Progenitor cell of endocrine pancreas (in vitro differentiated cells): ENCODE results near the gene RNASEH2B. TPM values are rescaled to one million over a fixed set of nuclear protein-coding genes. Genes with fewer than 3 reads are reported as not detected.
A peak's percentile ranks its signal among the peaks of the same experiment; 100 is the strongest.

Experiments used
- DNase-seq: peaks from one replicate; pipeline ENCODE4 v3.0.0; 2021; ENCODE audit warnings: low spot score; ENCODE audit not compliant: unreplicated experiment
- H3K27ac Mint-ChIP-seq: 2 replicates; pipeline ENCODE4 v1.8.0; 2021; ENCODE audit warnings: mild to moderate bottlenecking, moderate library complexity, mixed read lengths
- H3K27me3 Mint-ChIP-seq: 2 replicates; pipeline ENCODE4 v1.8.0; 2021; ENCODE audit warnings: mixed read lengths
- H3K36me3 Mint-ChIP-seq: 2 replicates; pipeline ENCODE4 v1.8.0; 2022; ENCODE audit warnings: mixed read lengths; ENCODE audit not compliant: insufficient read depth
- H3K4me1 Mint-ChIP-seq: 2 replicates; pipeline ENCODE4 v1.8.0; 2021; ENCODE audit warnings: low read depth, mixed read lengths
- H3K4me3 Mint-ChIP-seq: 2 replicates; pipeline ENCODE4 v1.8.0; 2021; ENCODE audit warnings: low read depth, mild to moderate bottlenecking, moderate library complexity, mixed read lengths
- H3K9me3 Mint-ChIP-seq: 2 replicates; pipeline ENCODE4 v1.8.0; 2021; ENCODE audit warnings: low read depth, mixed read lengths
- CTCF ChIP-seq: fragments of 200-600 bp; sonication (generic); IDR thresholded peaks from one replicate; pipeline ENCODE4 v1.5.0; 2021; ENCODE audit warnings: antibody characterized with exemption, mild to moderate bottlenecking; ENCODE audit not compliant: unreplicated experiment
- total RNA-seq: library from RNA; stranded (reverse); gene quantifications from 2 replicates; pipeline ENCODE4 v1.2.1, GENCODE V29; 2021

RNASEH2B gene
- total RNA-seq, 1 donor from 2014 or later: 43.3 TPM

GRCh38 chr13:50974268-50974667 lies 64.7 kb downstream of the RNASEH2B start:
- Mint-ChIP-seq H3K36me3 (peaks cover 18% of the 10 kb centered on the region), H3K27me3 (no peaks in the 10 kb centered on the region), H3K27ac (no peak overlapping the region), H3K4me1 (peaks cover 2% of the 10 kb centered on the region), H3K9me3 (peaks cover 5% of the 10 kb centered on the region), H3K4me3 (no peak overlapping the region)
- DNase-seq: no peak
- no peak for TF ChIP-seq CTCF

GRCh38 chr13:50979187-50979586 lies 69.6 kb downstream of the RNASEH2B start:
- Mint-ChIP-seq H3K27me3 (no peaks in the 10 kb centered on the region), H3K36me3 (peaks cover 14% of the 10 kb centered on the region), H3K4me1 (peaks cover 2% of the 10 kb centered on the region), H3K9me3 (peaks cover 13% of the 10 kb centered on the region), H3K4me3 (no peak overlapping the region), H3K27ac (no peak overlapping the region)
- TF ChIP-seq CTCF: no peak
- no peak for DNase-seq

DNA sequence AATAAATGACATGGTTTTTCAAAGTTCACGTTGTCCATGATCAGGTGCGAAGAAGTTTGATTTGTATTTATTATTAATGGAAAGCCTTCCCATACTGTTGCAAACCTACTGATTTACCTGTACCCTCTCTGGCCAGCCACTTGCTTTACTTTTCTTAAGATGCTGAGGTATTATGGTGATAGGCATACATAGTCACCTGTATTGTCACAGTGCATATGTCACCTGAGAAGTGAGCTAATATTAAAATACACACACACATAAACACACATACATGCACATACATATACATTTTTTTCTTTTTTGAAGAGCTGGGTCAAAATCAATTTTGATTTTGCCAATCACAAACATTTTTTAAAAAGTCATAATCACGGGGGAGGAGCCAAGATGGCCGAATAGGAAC lies 72.1 kb downstream of the RNASEH2B start:
- DNase-seq: no peak
- Mint-ChIP-seq H3K27me3 (no peaks in the 10 kb centered on the region), H3K4me1 (peaks cover 2% of the 10 kb centered on the region), H3K9me3 (peaks cover 13% of the 10 kb centered on the region), H3K36me3 (peaks cover 8% of the 10 kb centered on the region), H3K4me3 (peak overlapping the region; percentile 91), H3K27ac (peak overlapping the region; percentile 99)
- no peak for TF ChIP-seq CTCF

DNA sequence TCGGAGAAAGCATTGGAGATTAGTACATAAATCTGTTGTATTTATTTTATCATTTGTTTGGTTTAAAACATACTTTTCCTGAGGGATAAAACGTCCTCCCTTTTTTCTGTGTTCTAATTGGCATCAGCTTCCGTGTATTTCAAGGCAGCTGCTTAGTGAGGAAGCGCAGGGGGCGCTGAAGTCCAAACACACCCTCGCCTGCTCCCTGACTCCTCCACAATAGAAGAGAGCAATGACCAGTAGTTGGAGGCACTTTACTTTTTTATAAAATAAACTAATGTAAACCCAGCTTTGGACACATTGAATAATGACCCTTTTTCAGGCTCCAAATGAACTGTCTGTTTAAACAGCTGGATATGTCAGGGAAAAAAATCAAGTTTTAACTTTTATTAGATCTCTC lies 79.9 kb downstream of the RNASEH2B start:
- peaks cover 3% of the 10 kb centered on the region for H3K36me3 Mint-ChIP-seq
- peaks cover 3% of the 10 kb centered on the region for H3K9me3 Mint-ChIP-seq
- H3K4me1 Mint-ChIP-seq: peaks cover 17% of the 10 kb centered on the region
- peaks cover 14% of the 10 kb centered on the region for H3K27me3 Mint-ChIP-seq
- peak; percentile 27 for TF ChIP-seq CTCF
- no peak for DNase-seq
- no peak overlapping the region for H3K4me3 Mint-ChIP-seq
- no peak overlapping the region for H3K27ac Mint-ChIP-seq

DNA sequence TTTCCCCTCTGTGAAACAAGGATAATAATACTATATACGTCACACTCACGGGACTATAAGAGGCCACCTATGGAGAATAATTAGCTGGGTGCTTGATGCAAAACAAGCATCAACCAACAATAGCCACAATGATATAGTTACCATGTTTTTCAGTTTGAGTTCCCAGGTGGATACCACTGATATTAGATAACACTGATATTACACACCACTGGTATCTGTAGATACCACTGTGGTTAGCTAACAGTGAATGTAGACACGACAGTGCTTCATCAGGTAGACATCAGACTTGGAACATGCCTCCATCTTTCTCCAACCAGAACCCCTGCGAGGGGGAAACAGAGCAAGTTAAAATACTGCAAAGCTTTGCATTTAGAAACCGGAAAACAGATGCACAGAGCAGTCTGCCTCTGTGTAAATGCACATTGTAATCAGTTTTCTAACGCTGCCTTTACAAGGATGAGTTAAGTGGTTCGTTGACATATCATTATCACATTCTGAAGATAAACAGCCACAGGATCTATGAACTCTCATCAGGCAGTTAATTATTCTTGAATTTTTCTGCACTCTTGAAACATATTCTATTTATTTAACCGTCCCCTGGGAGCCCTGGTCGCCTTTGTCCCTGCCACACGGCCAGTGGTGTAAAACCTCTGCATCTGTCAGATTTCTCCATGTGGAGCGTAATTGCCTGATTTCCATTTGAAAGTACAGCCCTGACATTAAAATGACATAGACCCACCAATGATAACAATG lies 80.7 kb downstream of the RNASEH2B start:
- Mint-ChIP-seq H3K27me3 (peaks cover 14% of the 10 kb centered on the region), H3K4me1 (peaks cover 17% of the 10 kb centered on the region), H3K27ac (peak overlapping the region; percentile 11), H3K9me3 (peaks cover 3% of the 10 kb centered on the region), H3K36me3 (peaks cover 3% of the 10 kb centered on the region), H3K4me3 (no peak overlapping the region)
- no peak for TF ChIP-seq CTCF
- DNase-seq: no peak
